DND-41 (cell line): ENCODE data around the gene HLA-DQA1.

Source experiments
- CTCF ChIP-seq: IDR thresholded peaks from 2 replicates; pipeline ENCODE4 v1.5.1; 2012; ENCODE audit warnings: borderline replicate concordance, low read length, moderate library complexity, mild to moderate bottlenecking; ENCODE audit not compliant: poor library complexity, severe bottlenecking; ENCODE audit errors: extremely low read depth
- EZH2 ChIP-seq: IDR thresholded peaks from 3 replicates; pipeline ENCODE4 v1.6.1; 2012; ENCODE audit warnings: borderline replicate concordance, low read depth, mild to moderate bottlenecking, moderate library complexity, low read length, inconsistent platforms; ENCODE audit not compliant: severe bottlenecking

GRCh38 chr6:32637219-32637880, at the start of gene HLA-DQA1:
- no peak for TF ChIP-seq CTCF
- no peak for TF ChIP-seq EZH2
